Measurements from ENCODE around the gene MBIP. TPM values are rescaled to one million over a fixed set of nuclear protein-coding genes. Genes with fewer than 3 reads are reported as not detected.
"Not testable (repeated sequence)": the region's sequence is repeated elsewhere in the genome, so short reads cannot be mapped to it uniquely, and the experiment has no call there.

MBIP gene
- total RNA-seq, 6 experiments from 2014 or later, result 8.2 to 13.4 (median 10.3) TPM

DNA sequence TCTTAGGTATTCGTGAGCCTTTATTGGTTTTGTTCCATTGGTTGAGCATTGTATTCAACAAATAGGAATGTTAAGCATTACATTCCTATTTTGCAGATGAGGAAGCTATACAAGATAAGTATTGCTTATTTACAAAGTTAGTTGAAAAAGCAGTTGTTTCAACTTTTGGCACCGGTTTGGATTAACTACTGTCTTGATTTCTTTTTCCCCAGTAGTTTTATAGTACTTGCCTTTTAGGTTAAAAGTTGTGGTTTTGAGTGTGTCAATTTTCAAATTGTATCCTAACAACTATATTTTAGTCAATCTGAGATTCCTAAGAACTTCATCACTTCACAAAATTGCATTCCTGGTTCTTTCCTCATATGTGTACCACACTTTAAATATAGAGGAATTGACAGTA, 23.8 kb upstream of the MBIP start:
- H3K4me1 ChIP-seq, result no peaks in the 10 kb centered on the region
- H3K4me3 ChIP-seq, result no peak overlapping the region
- 32% methylated on average over 2 of the region's 2 CpGs for WGBS (ENCODE audit: insufficient coverage, low coverage, low lambda C conversion rate, missing lambda C conversion rate)
- TF ChIP-seq POLR2A (IDR thresholded peaks at IDR 0.05) (no peak), CTCF (IDR thresholded peaks at IDR 0.05) (no peak)
- ATAC-seq, result no peak
- H3K9me3 ChIP-seq, result no peaks in the 10 kb centered on the region
- H3K36me3 ChIP-seq, result no peaks in the 10 kb centered on the region
- intact Hi-C loops (cut with DNase I), result no loop called here
- no peaks in the 10 kb centered on the region for H3K27me3 ChIP-seq
- no peak overlapping the region for H3K27ac ChIP-seq
- DNase-seq, result no peak

DNA sequence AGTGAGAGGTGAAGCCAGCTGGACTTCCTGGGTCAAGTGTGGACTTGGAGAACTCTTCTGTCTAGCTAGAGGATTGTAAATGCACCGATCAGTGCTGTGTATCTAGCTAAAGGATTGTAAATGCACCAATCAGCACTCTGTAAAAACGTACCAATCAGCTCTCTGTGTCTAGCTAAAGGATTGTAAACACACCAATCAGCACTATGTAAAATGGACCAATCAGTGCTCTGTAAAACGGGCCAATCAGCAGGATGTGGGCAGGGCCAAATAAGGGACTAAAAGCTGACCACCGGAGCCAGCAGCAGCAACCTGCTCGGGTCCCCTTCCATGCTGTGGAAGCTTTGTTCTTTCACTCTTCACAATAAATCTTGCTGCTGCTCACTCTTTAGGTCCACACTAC, 21.4 kb upstream of the MBIP start:
- intact Hi-C loops (cut with DNase I); H3K27ac ChIP-seq; H3K27me3 ChIP-seq; ATAC-seq; H3K36me3 ChIP-seq; H3K4me1 ChIP-seq; H3K4me3 ChIP-seq; H3K9me3 ChIP-seq; DNase-seq: not testable (repeated sequence)
- 41% methylated on average over 3 of the region's 5 CpGs for WGBS (ENCODE audit: insufficient coverage, low coverage, low lambda C conversion rate, missing lambda C conversion rate)

GRCh38 chr14:36340276-36340890, 19.9 kb upstream of the MBIP start:
- peaks cover 0 to 3% of the 10 kb centered on the region in 2 donors for H3K27me3 ChIP-seq
- no peaks in the 10 kb centered on the region for H3K36me3 ChIP-seq
- H3K9me3 ChIP-seq, result no peaks in the 10 kb centered on the region
- ATAC-seq (no peak), DNase-seq (no peak)
- H3K27ac ChIP-seq, result no peak overlapping the region
- H3K4me1 ChIP-seq, result no peaks in the 10 kb centered on the region
- no peak for TF ChIP-seq CTCF (IDR thresholded peaks at IDR 0.05)
- TF ChIP-seq POLR2A (IDR thresholded peaks at IDR 0.05), result no peak
- intact Hi-C loops (cut with DNase I), result no loop called here
- no peak overlapping the region for H3K4me3 ChIP-seq

- Histone ChIP-seq H3K27ac (no peak overlapping the region), H3K4me1 (no peaks in the 10 kb centered on the region), H3K9me3 (no peaks in the 10 kb centered on the region), H3K4me3 (no peak overlapping the region), H3K36me3 (no peaks in the 10 kb centered on the region), H3K27me3 (peaks cover 0 to 3% of the 10 kb centered on the region in 2 donors)
- 45% methylated on average over 1 of the region's 1 CpG for WGBS (ENCODE audit: insufficient coverage, low coverage, low lambda C conversion rate, missing lambda C conversion rate)
- no peak for DNase-seq
- no peak for TF ChIP-seq CTCF (IDR thresholded peaks at IDR 0.05)
- ATAC-seq, result no peak
- intact Hi-C loops (cut with DNase I), result no loop called here
Observed at GRCh38 chr14:36339816-36340215, 19.4 kb upstream of the MBIP start.

DNA sequence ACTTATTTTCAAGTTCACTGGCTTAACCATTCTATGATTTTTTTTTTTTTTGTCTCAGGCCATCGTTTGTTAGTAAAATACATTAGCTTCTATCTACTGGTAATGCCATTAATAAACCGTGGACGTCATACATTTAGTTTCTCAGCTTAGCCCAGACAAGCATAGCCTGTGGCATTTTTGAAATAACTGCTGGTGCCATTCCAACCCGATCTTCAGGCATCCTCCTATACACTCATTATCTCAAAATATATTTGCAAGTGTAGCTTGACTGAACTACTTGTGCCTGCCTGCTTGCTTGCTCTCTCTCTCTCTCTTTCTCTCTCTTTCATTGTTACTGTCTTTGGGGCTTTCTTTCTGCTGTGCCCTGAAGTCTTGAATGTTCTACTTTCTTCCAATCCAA, 12.7 kb upstream of the MBIP start:
- Histone ChIP-seq H3K4me3 (no peak overlapping the region), H3K4me1 (no peaks in the 10 kb centered on the region), H3K27me3 (peaks cover 0 to 3% of the 10 kb centered on the region in 2 donors), H3K36me3 (no peaks in the 10 kb centered on the region), H3K9me3 (no peaks in the 10 kb centered on the region), H3K27ac (no peak overlapping the region)
- 66% methylated on average over 4 of the region's 4 CpGs for WGBS (ENCODE audit: insufficient coverage, low coverage, low lambda C conversion rate, missing lambda C conversion rate)
- intact Hi-C loops (cut with DNase I), result no loop called here
- DNase-seq (no peak), ATAC-seq (no peak)
- no peak for TF ChIP-seq CTCF (IDR thresholded peaks at IDR 0.05)
- TF ChIP-seq POLR2A (IDR thresholded peaks at IDR 0.05), result no peak

DNA sequence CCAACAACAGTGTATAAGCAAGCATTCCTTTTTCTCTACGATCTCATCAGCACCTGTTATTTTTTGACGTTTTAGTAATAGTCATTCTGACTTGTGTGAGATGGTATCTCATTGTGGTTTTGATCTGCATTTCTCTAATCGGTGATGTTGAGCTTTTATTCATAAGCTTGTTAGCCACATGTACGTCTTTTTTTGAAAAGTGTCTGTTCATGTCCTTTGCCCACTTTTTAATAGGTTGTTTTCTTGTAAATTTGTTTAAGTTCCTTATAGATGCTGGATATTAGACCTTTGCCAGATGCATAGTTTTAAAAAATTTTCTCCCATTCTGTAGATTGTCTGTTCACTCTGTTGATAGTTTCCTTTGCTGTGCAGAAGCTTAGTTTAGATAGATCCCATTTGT, 7.1 kb upstream of the MBIP start:
- ATAC-seq; H3K4me3 ChIP-seq; intact Hi-C loops (cut with DNase I); H3K9me3 ChIP-seq; H3K27ac ChIP-seq; H3K4me1 ChIP-seq; H3K36me3 ChIP-seq; DNase-seq; H3K27me3 ChIP-seq: not testable (repeated sequence)
- 69% methylated on average over 4 of the region's 4 CpGs for WGBS (ENCODE audit: insufficient coverage, low coverage, low lambda C conversion rate, missing lambda C conversion rate)

Data from right lobe of liver (tissue), 6 donors.